ENCODE measurements around the gene NDUFB3. TPM values are rescaled to one million over a fixed set of nuclear protein-coding genes. Genes with fewer than 3 reads are reported as not detected.
"Not testable (repeated sequence)": the region's sequence is repeated elsewhere in the genome, so short reads cannot be mapped to it uniquely, and the experiment has no call there.

Gene NDUFB3
- total RNA-seq, 1 donor from 2014 or later, result 50.7 TPM

GRCh38 chr2:201114846-201115245 lies 43.0 kb downstream of the NDUFB3 start:
- H3K36me3 Mint-ChIP-seq, result no peaks in the 10 kb centered on the region
- no peaks in the 10 kb centered on the region for H3K9me3 Mint-ChIP-seq
- H3K27ac Mint-ChIP-seq, result peak overlapping the region; percentile 13
- H3K4me3 Mint-ChIP-seq, result peak overlapping the region; percentile 23
- no peaks in the 10 kb centered on the region for H3K27me3 Mint-ChIP-seq (ENCODE audit: low read depth)
- DNase-seq (ENCODE audit: low spot score in 2 of 2, unreplicated experiment in 2 of 2), result no peak
- peaks cover 14% of the 10 kb centered on the region for H3K4me1 Mint-ChIP-seq
- TF ChIP-seq CTCF (IDR thresholded peaks at IDR 0.05; ENCODE audit: unreplicated experiment), result no peak

- H3K4me1 Mint-ChIP-seq, result peaks cover 20% of the 10 kb centered on the region
- H3K27me3 Mint-ChIP-seq (ENCODE audit: low read depth), result no peaks in the 10 kb centered on the region
- DNase-seq (ENCODE audit: low spot score in 2 of 2, unreplicated experiment in 2 of 2), result peak in 1 of 2 experiments; percentile 59
Measured at GRCh38 chr2:201116115-201116958, 44.5 kb downstream of the NDUFB3 start, which contains the start of gene CFLAR. Gene CFLAR (plus strand): TSS chr2:201116164. CDS start chr2:201129866, 13,702 bp downstream.

GRCh38 chr2:201116959-201117734 lies 45.3 kb downstream of the NDUFB3 start:
- TF ChIP-seq CTCF (IDR thresholded peaks at IDR 0.05; ENCODE audit: unreplicated experiment), result no peak
- peak overlapping the region; percentile 97 for H3K27ac Mint-ChIP-seq
- DNase-seq (ENCODE audit: low spot score in 2 of 2, unreplicated experiment in 2 of 2), result no peak

More at GRCh38 chr2:201116115-201116958, 44.5 kb downstream of the NDUFB3 start, which contains the start of gene CFLAR:
- peak within 1 kb of the TSS; percentile 85 for H3K4me3 Mint-ChIP-seq
- no peak for TF ChIP-seq CTCF (IDR thresholded peaks at IDR 0.05; ENCODE audit: unreplicated experiment)
- peak within 1 kb of the TSS; percentile 97 for H3K27ac Mint-ChIP-seq
- no peaks in the 10 kb centered on the region for H3K36me3 Mint-ChIP-seq
- no peaks in the 10 kb centered on the region for H3K9me3 Mint-ChIP-seq

GRCh38 chr2:201117735-201118094 lies 45.9 kb downstream of the NDUFB3 start:
- Mint-ChIP-seq H3K27ac (peak overlapping the region; percentile 97), H3K4me3 (peak overlapping the region; percentile 85), H3K4me1 (peaks cover 20% of the 10 kb centered on the region)
- H3K9me3 Mint-ChIP-seq; H3K27me3 Mint-ChIP-seq (ENCODE audit: low read depth); H3K36me3 Mint-ChIP-seq; DNase-seq (ENCODE audit: low spot score in 2 of 2, unreplicated experiment in 2 of 2): not testable (repeated sequence)

More at GRCh38 chr2:201116959-201117734, 45.3 kb downstream of the NDUFB3 start:
- Mint-ChIP-seq H3K36me3 (no peaks in the 10 kb centered on the region), H3K4me3 (peak overlapping the region; percentile 85), H3K27me3 (ENCODE audit: low read depth) (no peaks in the 10 kb centered on the region), H3K9me3 (no peaks in the 10 kb centered on the region), H3K4me1 (peaks cover 20% of the 10 kb centered on the region)

- Mint-ChIP-seq H3K4me3 (peak overlapping the region; percentile 82), H3K36me3 (no peaks in the 10 kb centered on the region), H3K4me1 (peaks cover 20% of the 10 kb centered on the region), H3K9me3 (no peaks in the 10 kb centered on the region), H3K27ac (peak overlapping the region; percentile 90), H3K27me3 (ENCODE audit: low read depth) (no peaks in the 10 kb centered on the region)
- TF ChIP-seq CTCF (IDR thresholded peaks at IDR 0.05; ENCODE audit: unreplicated experiment), result no peak
- peak; percentile 45 to 62 for DNase-seq (ENCODE audit: low spot score in 2 of 2, unreplicated experiment in 2 of 2)
Measured at GRCh38 chr2:201118121-201118960, 46.5 kb downstream of the NDUFB3 start.

Measured in mesothelial cell of epicardium (in vitro differentiated cells).